22Rv1 (cell line): Measurements from ENCODE around the gene HOXD10.

Experiments used
- ZFX ChIP-seq: fragments of 450-650 bp; IDR thresholded peaks from 2 replicates; pipeline ENCODE4 v1.6.1; 2017; ENCODE audit warnings: antibody characterized with exemption, borderline replicate concordance
- TF ChIP-seq, protein P1 (sequence below): fragments of 450-650 bp; IDR thresholded peaks from 2 replicates; pipeline ENCODE4 v1.5.1; 2017; ENCODE audit warnings: mild to moderate bottlenecking

DNA sequence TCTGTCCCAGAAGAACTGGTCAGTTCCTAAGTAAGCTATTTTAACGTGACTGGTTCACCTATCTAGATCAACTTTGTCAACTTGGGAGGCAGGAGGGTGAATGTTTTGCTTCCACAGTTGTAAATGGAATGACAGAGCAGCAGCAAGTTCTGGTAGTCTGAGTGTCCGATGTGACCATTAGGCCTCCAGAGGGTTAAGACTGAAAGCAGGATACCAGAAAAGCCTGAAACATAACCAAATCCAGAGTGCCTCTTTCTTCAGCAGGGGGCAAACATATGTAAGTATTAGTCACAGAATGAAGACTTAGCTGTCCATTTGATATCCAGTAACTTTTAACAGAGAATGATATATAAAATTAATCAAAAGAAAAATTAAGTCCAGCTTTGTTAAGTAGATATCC lies 49.7 kb downstream of the HOXD10 start:
- TF ChIP-seq, protein P1, sequence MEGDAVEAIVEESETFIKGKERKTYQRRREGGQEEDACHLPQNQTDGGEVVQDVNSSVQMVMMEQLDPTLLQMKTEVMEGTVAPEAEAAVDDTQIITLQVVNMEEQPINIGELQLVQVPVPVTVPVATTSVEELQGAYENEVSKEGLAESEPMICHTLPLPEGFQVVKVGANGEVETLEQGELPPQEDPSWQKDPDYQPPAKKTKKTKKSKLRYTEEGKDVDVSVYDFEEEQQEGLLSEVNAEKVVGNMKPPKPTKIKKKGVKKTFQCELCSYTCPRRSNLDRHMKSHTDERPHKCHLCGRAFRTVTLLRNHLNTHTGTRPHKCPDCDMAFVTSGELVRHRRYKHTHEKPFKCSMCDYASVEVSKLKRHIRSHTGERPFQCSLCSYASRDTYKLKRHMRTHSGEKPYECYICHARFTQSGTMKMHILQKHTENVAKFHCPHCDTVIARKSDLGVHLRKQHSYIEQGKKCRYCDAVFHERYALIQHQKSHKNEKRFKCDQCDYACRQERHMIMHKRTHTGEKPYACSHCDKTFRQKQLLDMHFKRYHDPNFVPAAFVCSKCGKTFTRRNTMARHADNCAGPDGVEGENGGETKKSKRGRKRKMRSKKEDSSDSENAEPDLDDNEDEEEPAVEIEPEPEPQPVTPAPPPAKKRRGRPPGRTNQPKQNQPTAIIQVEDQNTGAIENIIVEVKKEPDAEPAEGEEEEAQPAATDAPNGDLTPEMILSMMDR = no peak
- no peak for TF ChIP-seq ZFX
